NCI-H1105 (cell line): ENCODE measurements around the gene C19orf12.

Experiments used
- DNase-seq: peaks from one replicate; lab custom pipeline; 2025; lab: John Stamatoyannopoulos, UW

The C19orf12 gene

GRCh38 chr19:29697523-29698261 is 17.4 kb downstream of the C19orf12 start:
- DNase-seq, result no peak

- DNase-seq, result no peak
These were observed 18.6 kb downstream of the C19orf12 start for GRCh38 chr19:29696565-29696846.

- no peak for DNase-seq
These were observed 19.1 kb downstream of the C19orf12 start for GRCh38 chr19:29695765-29696564.

- no peak for DNase-seq
These were observed 20.1 kb downstream of the C19orf12 start for GRCh38 chr19:29694669-29695627.

GRCh38 chr19:29694161-29694560 is 20.9 kb downstream of the C19orf12 start:
- DNase-seq, result no peak

- no peak for DNase-seq
These were observed 24.2 kb downstream of the C19orf12 start for GRCh38 chr19:29690842-29691241.

GRCh38 chr19:29687897-29688728 is 26.9 kb downstream of the C19orf12 start:
- DNase-seq, result no peak

- no peak for DNase-seq
These were observed 27.7 kb downstream of the C19orf12 start for GRCh38 chr19:29687244-29687896.

GRCh38 chr19:29686285-29686805 is 28.7 kb downstream of the C19orf12 start:
- no peak for DNase-seq

- no peak for DNase-seq
These were observed 29.7 kb downstream of the C19orf12 start for GRCh38 chr19:29685326-29685725.

GRCh38 chr19:29683009-29683408 is 32.1 kb downstream of the C19orf12 start:
- DNase-seq, result no peak

GRCh38 chr19:29682236-29682895 is 32.7 kb downstream of the C19orf12 start:
- DNase-seq, result no peak

GRCh38 chr19:29681422-29682235 is 33.4 kb downstream of the C19orf12 start:
- DNase-seq, result no peak

- DNase-seq, result no peak
These were observed 34.1 kb downstream of the C19orf12 start for GRCh38 chr19:29680937-29681336.

- DNase-seq, result no peak
These were observed 34.6 kb downstream of the C19orf12 start for GRCh38 chr19:29680447-29680846.

GRCh38 chr19:29679598-29680210 is 35.4 kb downstream of the C19orf12 start:
- DNase-seq, result no peak

GRCh38 chr19:29678484-29679106 is 36.5 kb downstream of the C19orf12 start:
- no peak for DNase-seq
